G401 (cell line): Measurements from ENCODE around the gene CEP128. TPM values are rescaled to one million over a fixed set of nuclear protein-coding genes. Genes with fewer than 3 reads are reported as not detected.

Experiments
- DNase-seq: peaks from one replicate; pipeline ENCODE4 v3.0.0-alpha.2; 2015; ENCODE audit warnings: low spot score
- in situ Hi-C: cut with HindIII; loops from 2 replicates; pipeline ENCODE4 v1.10.0; 2016; ENCODE audit warnings: low sequenced_read_pairs, mixed read lengths
- total RNA-seq: library from RNA; depleted of rRNA; stranded (reverse); fragments of >200 nt; shearing (Covaris generic); gene quantifications from 2 replicates; pipeline ENCODE4 v1.2.3, GENCODE V29; 2014; rRNA removed

The CEP128 gene
- total RNA-seq, 1 experiment from 2014 or later = 3.3 TPM

DNA sequence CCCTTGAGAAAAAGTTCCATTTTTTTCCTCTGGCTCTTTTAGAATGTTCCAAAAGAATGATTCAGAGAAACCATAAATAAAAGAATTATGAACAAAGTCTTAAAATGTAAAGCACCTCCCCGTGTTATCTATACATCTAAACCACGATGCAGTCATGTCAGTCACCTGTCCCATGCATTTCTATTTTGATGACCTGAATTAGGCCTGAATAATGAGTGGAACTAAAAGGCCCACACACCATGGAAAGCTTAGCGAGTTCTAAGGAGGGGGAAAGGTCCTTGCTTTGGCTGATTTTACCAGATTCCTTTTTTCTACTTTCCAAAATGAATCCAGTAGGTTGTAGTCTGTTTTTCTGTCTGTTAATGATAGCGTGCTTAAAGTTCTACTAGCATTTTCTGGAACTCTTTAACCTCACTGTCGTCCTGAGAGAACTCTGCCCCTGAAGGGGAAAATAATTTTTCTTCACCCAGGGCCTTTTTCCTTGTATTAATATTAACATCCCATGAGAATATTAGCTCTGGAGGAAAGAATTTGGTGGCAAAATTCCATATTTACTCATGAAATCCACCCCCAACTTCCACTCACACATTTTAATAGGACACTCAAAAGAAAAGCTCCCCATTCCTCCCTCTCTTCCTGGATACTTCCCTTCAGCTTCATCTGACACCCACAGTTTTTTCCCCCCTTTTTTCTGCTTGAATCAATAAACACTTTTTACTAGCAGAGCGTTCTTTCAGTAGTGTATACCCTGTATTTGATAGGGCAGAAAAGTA, 464.0 kb downstream of the CEP128 start:
- in situ Hi-C loops = no loop called here
- DNase-seq = no peak

DNA sequence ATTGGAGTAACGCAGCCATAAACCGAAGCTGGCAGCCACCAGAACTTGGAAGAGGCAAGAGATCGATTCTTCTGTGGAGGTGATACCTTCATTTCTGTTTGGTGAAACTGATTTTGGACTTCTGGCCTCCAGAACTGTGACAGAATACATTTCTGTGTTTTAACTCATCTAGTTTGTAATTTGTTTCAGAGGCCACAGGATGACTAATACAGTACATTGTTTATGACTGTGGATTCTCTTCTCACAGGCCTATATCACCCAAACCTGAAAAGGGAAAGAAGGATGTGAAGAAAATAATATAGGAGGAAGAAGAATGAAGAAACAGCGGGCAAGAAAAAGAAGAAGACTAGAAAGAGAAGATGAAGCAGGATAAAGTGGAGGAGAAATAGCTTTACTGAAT, 466.5 kb downstream of the CEP128 start:
- in situ Hi-C loops = no loop called here
- no peak for DNase-seq

DNA sequence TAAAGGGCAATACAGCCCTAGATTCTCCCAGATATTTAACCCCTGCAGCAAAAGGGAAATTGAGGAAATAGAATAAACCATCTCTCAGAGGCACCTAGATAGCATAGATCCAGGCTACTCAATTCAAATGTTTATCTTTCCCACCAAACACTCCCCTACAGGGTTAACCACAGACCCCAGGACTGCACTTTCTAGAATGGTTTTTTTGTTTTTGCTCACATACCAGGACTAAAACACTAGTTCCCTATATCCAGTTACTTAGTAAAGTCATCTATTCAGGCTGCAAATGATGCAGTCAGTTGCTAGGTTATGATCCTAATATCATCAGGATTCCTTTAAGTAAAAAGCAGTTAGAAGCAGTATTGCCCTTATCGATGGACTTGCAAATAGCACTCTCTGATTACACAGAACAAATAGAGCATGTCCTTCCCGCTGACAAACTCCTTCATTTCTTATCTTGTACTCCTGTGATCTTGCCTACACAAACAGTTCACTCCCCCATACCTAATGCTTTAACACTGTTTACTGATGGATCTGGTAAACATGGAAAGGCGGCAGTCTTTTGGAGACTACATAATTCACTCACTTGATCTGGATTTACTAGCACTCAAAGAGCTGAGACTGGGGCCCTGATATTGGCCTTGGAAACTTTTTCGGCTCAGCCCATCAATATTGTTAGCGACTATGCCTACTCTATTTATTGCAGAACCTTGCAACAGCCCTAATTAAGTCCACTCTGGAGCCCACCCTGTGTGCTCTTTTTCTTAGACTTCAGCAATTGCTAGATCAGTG, 473.0 kb downstream of the CEP128 start:
- no peak for DNase-seq
- in situ Hi-C loops = no loop called here

DNA sequence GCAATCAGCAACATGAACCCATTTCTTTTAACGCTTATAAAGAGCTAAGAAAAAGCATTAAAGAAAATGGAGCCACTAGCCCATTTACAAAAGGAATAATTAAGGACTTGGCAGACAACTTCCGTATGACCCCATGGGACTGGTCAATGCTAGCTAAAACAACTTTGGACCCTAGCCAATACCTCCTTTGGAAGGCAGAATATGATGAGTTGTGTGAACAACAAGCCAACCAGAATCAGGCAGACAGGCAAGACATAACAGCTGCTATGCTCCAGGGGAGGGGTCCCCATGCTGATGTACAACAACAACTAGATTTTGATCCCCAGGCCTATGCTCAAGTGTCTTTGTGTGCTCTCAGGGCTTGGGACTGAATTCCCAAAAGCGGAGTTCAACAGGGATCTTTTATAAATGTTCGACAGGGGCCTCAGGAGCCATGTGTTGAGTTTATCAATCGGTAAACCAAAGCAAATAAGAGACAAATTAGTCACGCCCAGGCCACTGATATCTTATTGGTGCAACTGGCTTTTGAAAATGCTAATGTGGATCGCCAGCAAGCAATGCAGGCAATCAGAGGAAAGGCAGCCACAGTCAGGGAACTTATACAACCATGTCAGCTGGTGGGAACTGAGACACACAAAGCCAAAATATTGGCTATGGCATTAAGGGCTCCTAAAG, 475.9 kb downstream of the CEP128 start:
- in situ Hi-C loops = no loop called here
- no peak for DNase-seq

DNA sequence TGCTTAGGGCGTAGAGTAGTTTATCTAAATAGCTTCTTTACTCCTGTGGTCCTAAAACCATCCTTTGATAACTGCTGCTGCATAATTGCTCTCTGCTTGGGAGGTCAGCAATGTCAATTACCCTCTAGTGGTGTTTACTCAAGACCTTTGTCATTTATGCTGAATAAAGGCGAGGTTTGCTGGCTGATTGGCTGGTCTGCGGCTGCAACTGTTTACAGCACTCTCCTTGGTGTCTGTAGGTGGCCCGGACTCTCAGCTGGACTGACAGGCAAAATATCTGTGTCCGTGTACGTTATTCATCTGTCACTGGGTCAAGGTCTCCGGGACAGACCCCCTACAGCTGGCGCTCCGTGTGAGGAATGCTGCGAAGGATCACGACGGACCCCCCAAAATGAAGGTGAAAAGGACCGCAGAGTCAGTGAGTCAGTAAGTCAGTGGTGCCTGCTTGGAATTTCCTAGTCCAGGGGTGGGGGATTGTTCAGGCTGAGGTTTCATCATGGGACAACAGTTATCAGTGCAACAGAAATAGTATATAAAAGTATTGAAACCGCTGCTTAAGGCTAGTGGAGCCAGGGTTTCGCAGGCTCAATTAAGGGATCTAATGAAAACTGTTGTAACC, 476.9 kb downstream of the CEP128 start:
- no peak for DNase-seq
- in situ Hi-C loops = no loop called here

DNA sequence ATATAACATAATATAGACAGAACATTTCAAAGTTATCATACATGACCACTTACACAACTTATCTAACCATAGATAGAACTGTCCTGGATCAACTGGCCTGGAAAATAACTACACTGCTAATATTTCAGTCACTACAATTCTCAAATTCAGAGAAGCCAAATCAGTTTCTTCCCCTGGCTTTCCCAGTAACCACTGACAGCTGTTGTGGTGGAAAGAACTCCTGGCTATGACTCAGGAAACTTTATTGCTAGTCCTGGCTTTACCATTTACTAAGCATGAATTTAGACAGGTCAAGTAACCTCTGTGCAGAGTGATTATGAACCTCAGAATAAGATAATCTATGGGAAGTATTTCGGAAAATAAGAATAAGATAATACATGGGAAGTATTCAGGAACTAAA, 485.3 kb downstream of the CEP128 start:
- in situ Hi-C loops = no loop called here

DNA sequence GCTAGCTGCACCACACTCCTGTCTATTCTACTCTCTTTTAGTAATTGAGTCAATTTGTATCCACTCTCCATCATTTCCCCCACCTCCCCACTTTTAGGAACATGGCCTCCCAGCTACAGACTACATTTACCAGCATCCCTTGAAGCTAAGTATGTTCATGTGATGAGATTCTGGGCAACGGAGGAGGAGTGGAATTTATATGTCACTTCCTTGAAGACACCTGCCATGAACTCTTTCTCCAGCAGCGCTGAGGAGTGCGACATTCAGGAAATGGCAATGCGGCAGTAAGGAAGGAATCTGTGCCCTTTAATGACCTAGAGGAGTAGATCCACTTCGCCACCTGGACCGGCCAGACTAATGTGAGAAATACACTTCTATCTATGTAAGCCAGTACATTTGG, 486.5 kb downstream of the CEP128 start:
- DNase-seq = peak; percentile 5
- in situ Hi-C loops = no loop called here

More for the DNA sequence above, 485.3 kb downstream of the CEP128 start:
- DNase-seq = no peak

DNA sequence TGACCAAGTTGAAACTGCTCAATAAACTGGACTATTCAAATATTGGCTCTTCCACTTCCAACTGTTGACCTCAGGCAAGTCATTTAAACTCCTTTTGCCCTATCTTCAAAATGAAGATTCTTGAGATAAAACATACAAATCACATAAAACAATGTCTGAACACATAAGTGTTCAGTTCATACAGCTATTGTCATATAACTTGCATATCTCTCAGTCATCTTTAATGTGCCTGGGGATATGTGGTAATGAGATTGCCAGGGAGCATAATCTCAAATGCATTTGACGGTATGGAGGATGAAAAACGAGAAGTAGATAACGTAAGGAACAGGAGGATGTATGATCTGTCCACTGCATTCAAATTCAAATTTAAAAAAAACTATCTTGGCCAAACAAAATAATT, 493.3 kb downstream of the CEP128 start:
- no peak for DNase-seq
- in situ Hi-C loops = no loop called here

DNA sequence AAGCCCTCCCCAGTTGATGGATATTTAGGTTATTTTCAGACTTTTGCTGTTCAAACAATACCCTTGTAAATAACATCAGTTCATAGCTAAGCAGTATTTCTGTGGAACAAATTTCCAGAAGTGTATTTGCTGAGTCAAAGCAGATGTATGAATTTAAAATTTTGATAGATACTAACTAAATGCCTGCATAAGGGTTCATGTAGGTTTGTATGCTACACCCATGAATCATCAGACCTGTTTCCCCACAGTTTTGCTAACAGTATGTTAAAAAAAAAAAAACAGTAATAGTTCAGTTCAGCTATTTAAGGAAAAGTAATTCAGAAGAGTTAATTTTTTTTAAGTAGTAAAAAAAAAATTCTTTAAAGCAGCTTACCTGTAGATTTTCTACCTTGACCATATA, 494.1 kb downstream of the CEP128 start:
- in situ Hi-C loops = no loop called here
- DNase-seq = no peak

Other genes with a start within 250 kb of the CEP128 start
- not detected in 2 replicates for gene TSHR, start 13.9 kb upstream of the CEP128 start, total RNA-seq